OCI-LY7 (cell line): ENCODE data around the gene TAS2R40. TPM values are rescaled to one million over a fixed set of nuclear protein-coding genes. Genes with fewer than 3 reads are reported as not detected.
"Not testable (repeated sequence)": the region's sequence is repeated elsewhere in the genome, so short reads cannot be mapped to it uniquely, and the experiment has no call there.

ENCODE experiments used
- BruUV-seq: library from RNA; stranded (reverse); fragments of 400-500 nt; replicated peaks from 2 replicates; lab custom pipeline; 2021; lab: Mats Ljungman, UMichigan
- CTCF ChIA-PET: fragments of 300-600 bp; sonication (Branson Sonifier 250); formaldehyde crosslinking; loops from one replicate; lab custom pipeline; 2022; ENCODE audit warnings: antibody characterized with exemption; ENCODE audit not compliant: unreplicated experiment; lab: Charles Lee
- POLR2A ChIA-PET: fragments of 300-600 bp; sonication (Branson Sonifier 250); formaldehyde crosslinking; loops from one replicate; lab custom pipeline; 2022; ENCODE audit warnings: antibody characterized with exemption; lab: Charles Lee
- DNase-seq: peaks from one replicate; pipeline ENCODE4 v3.0.0-alpha.2; 2015; ENCODE audit warnings: low spot score
- H2AFZ ChIP-seq: fragments of 200-600 bp; sonication (generic), shearing (Covaris generic); 2 replicates; pipeline ENCODE4 v1.6.1; 2014; ENCODE audit warnings: mild to moderate bottlenecking, antibody characterized with exemption, low read length, moderate library complexity
- H3K27ac ChIP-seq: fragments of 200-600 bp; sonication (generic); 2 replicates; pipeline ENCODE4 v1.5.1; 2014; ENCODE audit warnings: mixed run types, low read depth, mild to moderate bottlenecking, moderate library complexity, low read length, inconsistent platforms; ENCODE audit not compliant: poor library complexity, severe bottlenecking
- H3K36me3 ChIP-seq: fragments of 200-600 bp; sonication (generic); 2 replicates; pipeline ENCODE4 v1.6.1; 2014; ENCODE audit warnings: mild to moderate bottlenecking, antibody characterized with exemption, low read length, moderate library complexity, mixed read lengths; ENCODE audit not compliant: insufficient read depth
- H3K4me1 ChIP-seq: fragments of 200-600 bp; sonication (generic); 2 replicates; pipeline ENCODE4 v1.5.1; 2014; ENCODE audit warnings: mild to moderate bottlenecking, low read length; ENCODE audit not compliant: insufficient read depth, poor library complexity, severe bottlenecking
- H3K4me2 ChIP-seq: fragments of 200-600 bp; sonication (generic); 2 replicates; pipeline ENCODE4 v1.6.1; 2014; ENCODE audit warnings: mild to moderate bottlenecking, low read length
- H3K4me3 ChIP-seq: fragments of 200-600 bp; sonication (generic); 2 replicates; pipeline ENCODE4 v1.5.1; 2014; ENCODE audit warnings: mild to moderate bottlenecking, low read depth, low read length; ENCODE audit not compliant: poor library complexity, severe bottlenecking
- H3K79me2 ChIP-seq: fragments of 200-600 bp; sonication (generic); 2 replicates; pipeline ENCODE4 v1.6.1; 2016; ENCODE audit warnings: low read depth, mild to moderate bottlenecking, low read length, moderate library complexity, mixed read lengths; ENCODE audit not compliant: insufficient read depth
- H3K9me2 ChIP-seq: fragments of 200-600 bp; sonication (generic); 2 replicates; pipeline ENCODE4 v1.6.1; 2016; ENCODE audit warnings: mild to moderate bottlenecking, low read length, mixed read lengths; ENCODE audit not compliant: insufficient read depth
- H3K9me3 ChIP-seq: fragments of 200-600 bp; sonication (generic); 2 replicates; pipeline ENCODE4 v1.6.1; 2014; ENCODE audit warnings: mild to moderate bottlenecking, mixed run types, low read length, mixed read lengths
- H4K20me1 ChIP-seq: fragments of 200-600 bp; sonication (generic); 2 replicates; pipeline ENCODE4 v1.6.1; 2014; ENCODE audit warnings: mild to moderate bottlenecking, antibody characterized with exemption, low read length, moderate library complexity, mixed read lengths; ENCODE audit not compliant: insufficient read depth
- CTCF ChIP-seq: fragments of 200-600 bp; sonication (generic); conservative IDR thresholded peaks from 2 replicates; pipeline ENCODE4 v1.5.1; 2014; ENCODE audit warnings: mild to moderate bottlenecking, antibody characterized with exemption, low read length, moderate library complexity, mixed read lengths
- EZH2phosphoT487 ChIP-seq: fragments of 200-600 bp; sonication (generic); IDR thresholded peaks from 2 replicates; pipeline ENCODE4 v1.6.1; 2018; ENCODE audit warnings: low read depth, borderline replicate concordance, mild to moderate bottlenecking, mixed run types, antibody characterized with exemption, low read length, moderate library complexity, mixed read lengths
- intact Hi-C: fragments of 100-400 bp; cut with micrococcal nuclease; formaldehyde crosslinking; loops from one replicate; pipeline ENCODE4 v1.10.0; 2022; ENCODE audit not compliant: unreplicated experiment
- total RNA-seq, 2 experiments: library from RNA; depleted of rRNA in 1 of 2; stranded (reverse); fragments of >200 nt in 1 of 2; shearing (Covaris generic) in 1 of 2; gene quantifications; 2 replicates each; pipeline ENCODE4 v1.2.3, GENCODE V29; 2014 to 2022

TAS2R40 gene
- total RNA-seq, 2 experiments from 2014 or later, result not detected

GRCh38 chr7:143261901-143262300 is 40.1 kb downstream of the TAS2R40 start:
- ChIA-PET POLR2A (interaction anchor here (2.3 kb wide), 1 partner anchor 30 kb away, joined by 12 read pairs; no protein-coding TSS in a partner anchor), CTCF (interaction anchor here (0.6 kb wide), 1 partner anchor 11 kb away, joined by 3 read pairs; no protein-coding TSS in a partner anchor)
- H3K4me1 ChIP-seq, result peaks cover 8% of the 10 kb centered on the region
- no peaks in the 10 kb centered on the region for H4K20me1 ChIP-seq
- intact Hi-C loops, result no loop called here
- no peak overlapping the region for H3K27ac ChIP-seq
- no peaks in the 10 kb centered on the region for H3K79me2 ChIP-seq
- no peak overlapping the region for H2AFZ ChIP-seq
- no peak for DNase-seq
- no peaks in the 10 kb centered on the region for H3K9me3 ChIP-seq
- TF ChIP-seq EZH2phosphoT487 (no peak), CTCF (no peak)
- BruUV-seq, result no TSS peak
- H3K9me2 ChIP-seq, result no peaks in the 10 kb centered on the region
- no peak overlapping the region for H3K4me2 ChIP-seq
- H3K36me3 ChIP-seq, result no peaks in the 10 kb centered on the region
- no peak overlapping the region for H3K4me3 ChIP-seq

GRCh38 chr7:143263266-143264195 is 41.7 kb downstream of the TAS2R40 start, which contains the start of gene GSTK1:
Gene GSTK1 (plus strand): TSS chr7:143263441. CDS start chr7:143263514, 73 bp downstream.
- peak; percentile 66 for DNase-seq
- no peaks in the 10 kb centered on the region for H3K79me2 ChIP-seq
- TSS peak; percentile 54 for BruUV-seq
- H2AFZ ChIP-seq, result peak within 1 kb of the TSS; percentile 95
- no peak within 1 kb of the TSS for H3K27ac ChIP-seq
- peaks cover 8% of the 10 kb centered on the region for H3K4me1 ChIP-seq
- TF ChIP-seq CTCF (no peak), EZH2phosphoT487 (no peak)
- peak within 1 kb of the TSS; percentile 77 for H3K4me2 ChIP-seq
- no peaks in the 10 kb centered on the region for H3K9me3 ChIP-seq
- H3K36me3 ChIP-seq, result no peaks in the 10 kb centered on the region
- CTCF ChIA-PET, result no interaction called here
- H4K20me1 ChIP-seq, result no peaks in the 10 kb centered on the region
- intact Hi-C loops, result no loop called here
- no peaks in the 10 kb centered on the region for H3K9me2 ChIP-seq
- POLR2A ChIA-PET, result interaction anchor here (0.7 to 2.3 kb wide), 14 partner anchors 10 to 248 kb away, joined by 3 to 12 read pairs (median 4); partner anchors contain the start of gene CASP2
- H3K4me3 ChIP-seq, result peak within 1 kb of the TSS; percentile 71

GRCh38 chr7:143264196-143264568 is 42.3 kb downstream of the TAS2R40 start:
- H3K9me2 ChIP-seq, H3K36me3 ChIP-seq, H4K20me1 ChIP-seq, CTCF ChIA-PET, H3K4me1 ChIP-seq, BruUV-seq, H3K9me3 ChIP-seq, intact Hi-C loops, H2AFZ ChIP-seq, DNase-seq, H3K27ac ChIP-seq, H3K79me2 ChIP-seq: not testable (repeated sequence)
- H3K4me2 ChIP-seq, result peak overlapping the region; percentile 77
- POLR2A ChIA-PET, result interaction anchor here (0.7 to 2.3 kb wide), 7 partner anchors 13 to 32 kb away, joined by 3 to 12 read pairs (median 4); partner anchors contain the start of gene CASP2
- peak overlapping the region; percentile 71 for H3K4me3 ChIP-seq
